GM12801 (cell line): ENCODE measurements around the gene COQ4.

Source experiments
- CTCF ChIP-seq: IDR thresholded peaks from one replicate; pipeline ENCODE4 v1.5.1; 2011; ENCODE audit warnings: control low read depth; ENCODE audit not compliant: insufficient read length; ENCODE audit errors: extremely low read depth

The COQ4 gene

GRCh38 chr9:128310461-128310860 lies 12.2 kb upstream of the COQ4 start:
- TF ChIP-seq CTCF: no peak

- no peak for TF ChIP-seq CTCF
Observed at GRCh38 chr9:128314697-128315096, 7.9 kb upstream of the COQ4 start.

- no peak for TF ChIP-seq CTCF
Observed at GRCh38 chr9:128316421-128316820, 6.2 kb upstream of the COQ4 start.

- TF ChIP-seq CTCF: no peak
Observed at GRCh38 chr9:128317629-128318028, 5.0 kb upstream of the COQ4 start.

- TF ChIP-seq CTCF: no peak
Observed at GRCh38 chr9:128321343-128321742, 1.3 kb upstream of the COQ4 start.

GRCh38 chr9:128321879-128322403 lies 698 bp upstream of the COQ4 start:
- TF ChIP-seq CTCF: no peak

- no peak for TF ChIP-seq CTCF
Observed at GRCh38 chr9:128323212-128323730, 632 bp downstream of the COQ4 start.
